K562 (cell line): Measurements from ENCODE around the gene CTIF. TPM values are rescaled to one million over a fixed set of nuclear protein-coding genes. Genes with fewer than 3 reads are reported as not detected.

Experiments
- ATAC-seq: fragments of 200-7000 bp; cut with Tn5 transposase; 3 replicates; pipeline ENCODE4 v1.9.1; 2020; ENCODE audit warnings: moderate library complexity
- BruUV-seq: library from RNA; stranded (reverse); fragments of 400-500 nt; replicated peaks from 2 replicates; lab custom pipeline; 2021; lab: Mats Ljungman, UMichigan
- CTCF ChIA-PET: fragments of 300-600 bp; formaldehyde crosslinking; extraction: SDS; loops from one replicate; lab custom pipeline; 2021; ENCODE audit warnings: low intra/inter-chr PET ratio; lab: Yijun Ruan, JAX
- POLR2A ChIA-PET: fragments of 300-600, 350-650 bp; sonication (Branson Sonifier 250); formaldehyde crosslinking; extraction: SDS; loops from one replicate; lab custom pipeline; 2021; ENCODE audit warnings: antibody characterized with exemption, inconsistent platforms; lab: Yijun Ruan, JAX
- DNase-seq, 4 experiments: peaks; one replicate each; pipeline versions ENCODE4 v3.0.0 to v3.0.0-alpha.2; 2011 to 2018; ENCODE audit warnings: low spot score in 3 of 4, mixed read lengths in 3 of 4; ENCODE audit errors: extremely low read depth in 1 of 4
- FAIRE-seq: peaks from 2 replicates; lab custom pipeline; 2011; peaks lifted over from hg19 to GRCh38; lab: Jason Lieb, UNC
- H2AFZ ChIP-seq: 2 replicates; pipeline ENCODE4 v1.6.0; 2011; ENCODE audit warnings: low read depth, low read length, control low read depth, inconsistent platforms
- H3K27ac ChIP-seq: fragments of 200-600 bp; 3 replicates; pipeline ENCODE4 v1.8.0; 2011; ENCODE audit warnings: low read depth, mild to moderate bottlenecking, control low read depth, inconsistent platforms, low read length, moderate library complexity, mixed read lengths; ENCODE audit errors: extremely low read depth
- H3K27me3 ChIP-seq, 2 experiments: fragments of 300-600 bp in 1 of 2; 2 replicates in 1 of 2; 3 replicates in 1 of 2; pipeline versions ENCODE4 v1.6.0 to v1.8.0; 2011; ENCODE audit warnings: inconsistent platforms in 2 of 2, low read length in 2 of 2, mild to moderate bottlenecking in 1 of 2, mixed read lengths in 1 of 2, moderate library complexity in 1 of 2; ENCODE audit not compliant: control insufficient read depth in 2 of 2, insufficient read depth in 2 of 2
- H3K36me3 ChIP-seq: fragments of 300-600 bp; 3 replicates; pipeline ENCODE4 v1.8.0; 2011; ENCODE audit warnings: mild to moderate bottlenecking, low read length, inconsistent platforms; ENCODE audit not compliant: control insufficient read depth, insufficient read depth
- H3K4me1 ChIP-seq, 2 experiments: fragments of 200-600 bp in 1 of 2; replicated peaks in 1 of 2; 2 replicates in 1 of 2; 3 replicates in 1 of 2; pipeline versions ENCODE4 v1.5.1 to v1.8.0; 2011; ENCODE audit warnings: inconsistent platforms in 2 of 2, low read length in 2 of 2, mild to moderate bottlenecking in 1 of 2, mixed read lengths in 1 of 2, moderate library complexity in 1 of 2; ENCODE audit not compliant: control insufficient read depth in 2 of 2, insufficient read depth in 2 of 2
- H3K4me2 ChIP-seq: 2 replicates; pipeline ENCODE4 v1.6.1; 2011; ENCODE audit warnings: low read length, control low read depth, inconsistent platforms, mixed read lengths; ENCODE audit not compliant: insufficient read depth
- H3K4me3 ChIP-seq: fragments of 200-600 bp; sonication (generic), shearing (Covaris generic); 2 replicates; pipeline ENCODE4 v1.5.1; 2016; ENCODE audit warnings: control low read depth, inconsistent platforms
- H3K79me2 ChIP-seq: fragments of 200-600 bp; 3 replicates; pipeline ENCODE4 v1.8.0; 2011; ENCODE audit warnings: low read length, inconsistent platforms; ENCODE audit not compliant: control insufficient read depth, insufficient read depth
- H3K9ac ChIP-seq, 2 experiments: 2 replicates each; pipeline versions ENCODE4 v1.6.0 to v1.6.1; 2011; ENCODE audit warnings: low read depth in 2 of 2, low read length in 2 of 2, control low read depth in 1 of 2, inconsistent platforms in 1 of 2, mild to moderate bottlenecking in 1 of 2, mixed read lengths in 1 of 2; ENCODE audit not compliant: insufficient read depth in 1 of 2
- H3K9me1 ChIP-seq: one replicate; pipeline ENCODE4 v1.6.0; 2011; ENCODE audit warnings: inconsistent platforms, mild to moderate bottlenecking, low read length, moderate library complexity; ENCODE audit not compliant: control insufficient read depth, insufficient read depth
- H3K9me3 ChIP-seq: replicated peaks from 2 replicates; pipeline ENCODE4 v1.5.1; 2011; ENCODE audit warnings: low read depth, low read length, inconsistent platforms; ENCODE audit not compliant: control insufficient read depth, insufficient read depth
- H4K20me1 ChIP-seq: replicated peaks from 2 replicates; pipeline ENCODE4 v1.6.1; 2011; ENCODE audit warnings: low read length, inconsistent platforms, mixed read lengths; ENCODE audit not compliant: control insufficient read depth, insufficient read depth
- ADNP ChIP-seq: fragments of 200-800 bp; sonication (Bioruptor generic); IDR thresholded peaks from 2 replicates; pipeline ENCODE4 v1.6.1; 2016; ENCODE audit warnings: missing genetic modification characterization, missing compliant biosample characterization
- CHD1 ChIP-seq: fragments of 200-600 bp; sonication (generic); IDR thresholded peaks from one replicate; pipeline ENCODE4 v1.6.1; 2012; ENCODE audit warnings: mild to moderate bottlenecking, moderate library complexity, low read length, inconsistent platforms
- NELFE ChIP-seq: IDR thresholded peaks from 2 replicates; pipeline ENCODE4 v1.6.1; 2011; ENCODE audit warnings: mild to moderate bottlenecking; ENCODE audit not compliant: insufficient read depth, insufficient read length
- TFAM ChIP-seq: fragments of 250-450 bp; sonication (Bioruptor Pico); conservative IDR thresholded peaks from 2 replicates; pipeline ENCODE4 v1.5.0; 2021; ENCODE audit warnings: mild to moderate bottlenecking, moderate library complexity
- TRIM28 ChIP-seq: fragments of 450-650 bp; IDR thresholded peaks from 2 replicates; pipeline ENCODE4 v1.6.1; 2017
- ZFP30 ChIP-seq: fragments of 250-450 bp; sonication (Bioruptor Pico); IDR thresholded peaks from 2 replicates; pipeline ENCODE4 v1.8.0; 2022; ENCODE audit warnings: moderate library complexity, mild to moderate bottlenecking, inconsistent platforms, borderline replicate concordance
- in situ Hi-C: fragments of 300-500 bp; cut with MboI; formaldehyde crosslinking; loops from 4 replicates; pipeline ENCODE4 v1.15.0; 2018; ENCODE audit warnings: inconsistent platforms, mixed read lengths
- intact Hi-C: fragments of 100-400 bp; cut with micrococcal nuclease; formaldehyde crosslinking; loops from 2 replicates; pipeline ENCODE4 v1.14.2; 2022
- polyA plus RNA-seq, 8 experiments: library from polyadenylated mRNA; depleted of rRNA in 4 of 8; stranded (reverse) in 5 of 8; unstranded in 3 of 8; fragments of >200 nt; fragmentation: Nextera tagmentation in 2 of 8; fragmentation: Illumina TruSeq in 1 of 8; extraction: Ambion mirVana in 2 of 8; extraction: Trizol in 1 of 8; gene quantifications; 2 replicates each; pipeline versions ENCODE4 v1.2.1 to v1.2.3, GENCODE V29; 2011 to 2014; ENCODE audit warnings: inconsistent platforms in 1 of 8, missing spikeins in 1 of 8
- total RNA-seq, 7 experiments: library from RNA; depleted of rRNA in 6 of 7; stranded (reverse); fragments of >200 nt in 6 of 7; fragmentation: Illumina TruSeq in 2 of 7; extraction: Trizol in 2 of 7; gene quantifications; 2 replicates each; pipeline versions ENCODE4 v1.2.1 to v1.2.3, GENCODE V29; 2011 to 2021; ENCODE audit warnings: low replicate concordance in 1 of 7
- TF ChIP-seq, protein P1 (sequence below), 2 experiments: IDR thresholded peaks; 2 replicates each; pipeline ENCODE4 v1.6.1; 2012; ENCODE audit warnings: improper control_type of control experiment in 2 of 2, low read depth in 2 of 2, low read length in 2 of 2, borderline replicate concordance in 1 of 2
- TF ChIP-seq, protein P2 (sequence below): sonication (generic); IDR thresholded peaks from 2 replicates; pipeline ENCODE4 v1.6.1; 2016
- TF ChIP-seq, protein P3 (sequence below): fragments of 450-650 bp; IDR thresholded peaks from 2 replicates; pipeline ENCODE4 v1.6.1; 2017; ENCODE audit warnings: mild to moderate bottlenecking, moderate library complexity

The CTIF gene
- total and polyA plus RNA-seq, 9 of the 15 experiments (the other 6 are each of a cell fraction or from before 2014, with no cell fraction given), result 0.17 to 11.5 (median 2.2) TPM

DNA sequence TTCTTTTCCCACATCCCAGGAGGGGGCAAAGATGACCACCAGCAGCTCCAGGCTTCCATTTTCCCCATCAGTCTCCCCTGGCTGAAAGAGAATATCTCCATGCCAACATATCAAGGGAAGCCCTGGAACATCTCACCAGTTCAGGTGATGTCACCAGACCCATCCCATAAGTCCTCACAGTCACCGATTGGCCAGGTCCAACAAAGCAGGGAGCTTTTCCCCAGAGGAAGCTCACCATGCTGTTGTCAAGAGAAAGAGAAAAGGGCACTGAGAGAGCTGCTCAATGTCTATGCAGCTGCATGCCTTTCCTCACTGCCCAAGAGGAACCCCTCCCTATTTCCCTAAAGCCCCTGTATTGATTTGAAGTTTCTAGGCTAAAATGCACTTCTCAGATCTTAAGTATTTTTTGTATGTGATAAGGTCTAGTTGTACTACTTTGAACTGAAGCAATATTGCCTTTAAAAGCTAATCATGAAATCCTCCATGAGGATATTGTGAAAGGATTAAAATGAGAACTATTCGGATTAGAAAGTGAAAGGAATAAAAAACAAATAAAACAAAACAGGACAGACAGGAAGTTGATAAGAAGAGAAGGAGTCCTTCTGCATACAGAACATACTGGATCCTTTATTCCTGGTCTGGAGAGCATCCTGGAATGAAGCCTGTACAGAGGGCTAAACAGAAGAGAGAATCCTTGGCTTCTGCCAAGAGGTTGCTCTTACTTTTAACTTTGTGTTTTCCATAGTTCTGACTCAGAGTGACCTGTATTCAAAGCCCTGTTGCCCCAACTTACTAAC lies 45.2 kb upstream of the CTIF start (continued):
- TF ChIP-seq, protein P1, sequence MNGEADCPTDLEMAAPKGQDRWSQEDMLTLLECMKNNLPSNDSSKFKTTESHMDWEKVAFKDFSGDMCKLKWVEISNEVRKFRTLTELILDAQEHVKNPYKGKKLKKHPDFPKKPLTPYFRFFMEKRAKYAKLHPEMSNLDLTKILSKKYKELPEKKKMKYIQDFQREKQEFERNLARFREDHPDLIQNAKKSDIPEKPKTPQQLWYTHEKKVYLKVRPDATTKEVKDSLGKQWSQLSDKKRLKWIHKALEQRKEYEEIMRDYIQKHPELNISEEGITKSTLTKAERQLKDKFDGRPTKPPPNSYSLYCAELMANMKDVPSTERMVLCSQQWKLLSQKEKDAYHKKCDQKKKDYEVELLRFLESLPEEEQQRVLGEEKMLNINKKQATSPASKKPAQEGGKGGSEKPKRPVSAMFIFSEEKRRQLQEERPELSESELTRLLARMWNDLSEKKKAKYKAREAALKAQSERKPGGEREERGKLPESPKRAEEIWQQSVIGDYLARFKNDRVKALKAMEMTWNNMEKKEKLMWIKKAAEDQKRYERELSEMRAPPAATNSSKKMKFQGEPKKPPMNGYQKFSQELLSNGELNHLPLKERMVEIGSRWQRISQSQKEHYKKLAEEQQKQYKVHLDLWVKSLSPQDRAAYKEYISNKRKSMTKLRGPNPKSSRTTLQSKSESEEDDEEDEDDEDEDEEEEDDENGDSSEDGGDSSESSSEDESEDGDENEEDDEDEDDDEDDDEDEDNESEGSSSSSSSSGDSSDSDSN (IDR thresholded peaks at IDR 0.05; ENCODE audit: borderline replicate concordance in 1 of 2, low read depth in 2 of 2, low read length in 2 of 2), result no peak
- TF ChIP-seq, protein P2, sequence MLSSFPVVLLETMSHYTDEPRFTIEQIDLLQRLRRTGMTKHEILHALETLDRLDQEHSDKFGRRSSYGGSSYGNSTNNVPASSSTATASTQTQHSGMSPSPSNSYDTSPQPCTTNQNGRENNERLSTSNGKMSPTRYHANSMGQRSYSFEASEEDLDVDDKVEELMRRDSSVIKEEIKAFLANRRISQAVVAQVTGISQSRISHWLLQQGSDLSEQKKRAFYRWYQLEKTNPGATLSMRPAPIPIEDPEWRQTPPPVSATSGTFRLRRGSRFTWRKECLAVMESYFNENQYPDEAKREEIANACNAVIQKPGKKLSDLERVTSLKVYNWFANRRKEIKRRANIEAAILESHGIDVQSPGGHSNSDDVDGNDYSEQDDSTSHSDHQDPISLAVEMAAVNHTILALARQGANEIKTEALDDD, result no peak

DNA sequence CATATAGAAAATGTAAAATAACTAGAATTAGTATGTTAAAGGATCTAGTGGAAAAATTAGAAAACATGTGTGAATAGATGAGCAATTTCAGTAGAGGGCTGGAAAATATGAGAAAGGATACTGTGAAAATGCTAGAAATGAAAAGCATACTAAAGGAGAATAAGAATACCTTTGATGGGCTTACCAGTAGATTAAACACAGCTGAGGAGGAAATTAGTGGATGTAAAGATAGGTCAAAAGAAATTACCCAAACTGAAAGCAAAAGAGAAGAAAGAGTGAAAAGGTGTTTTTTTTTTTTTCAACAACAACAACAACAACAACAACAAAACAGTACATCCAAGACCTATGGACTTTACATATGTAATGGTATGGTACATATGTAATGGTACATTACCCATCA lies 41.0 kb upstream of the CTIF start:
- H4K20me1 ChIP-seq, result no peaks in the 10 kb centered on the region
- no peaks in the 10 kb centered on the region for H3K36me3 ChIP-seq
- DNase-seq (no peak), ATAC-seq (no peak), FAIRE-seq (no peak)
- no peak overlapping the region for H3K4me3 ChIP-seq
- no peak overlapping the region for H2AFZ ChIP-seq
- H3K27ac ChIP-seq, result no peak overlapping the region
- H3K4me1 ChIP-seq, result no peaks in the 10 kb centered on the region
- H3K9ac ChIP-seq, result no peak overlapping the region
- H3K9me3 ChIP-seq, result no peaks in the 10 kb centered on the region
- TF ChIP-seq CHD1 (no peak), TRIM28 (0 out of 2 replicates have a peak, but pooled peaks have one; percentile 53), ZFP30 (CRISPR knock-in tag) (peak; percentile 62; the same call in 1 of the 2 replicates), TFAM (CRISPR knock-in tag) (no peak), NELFE (no peak), ADNP (tag) (no peak)
- TF ChIP-seq, protein P3, sequence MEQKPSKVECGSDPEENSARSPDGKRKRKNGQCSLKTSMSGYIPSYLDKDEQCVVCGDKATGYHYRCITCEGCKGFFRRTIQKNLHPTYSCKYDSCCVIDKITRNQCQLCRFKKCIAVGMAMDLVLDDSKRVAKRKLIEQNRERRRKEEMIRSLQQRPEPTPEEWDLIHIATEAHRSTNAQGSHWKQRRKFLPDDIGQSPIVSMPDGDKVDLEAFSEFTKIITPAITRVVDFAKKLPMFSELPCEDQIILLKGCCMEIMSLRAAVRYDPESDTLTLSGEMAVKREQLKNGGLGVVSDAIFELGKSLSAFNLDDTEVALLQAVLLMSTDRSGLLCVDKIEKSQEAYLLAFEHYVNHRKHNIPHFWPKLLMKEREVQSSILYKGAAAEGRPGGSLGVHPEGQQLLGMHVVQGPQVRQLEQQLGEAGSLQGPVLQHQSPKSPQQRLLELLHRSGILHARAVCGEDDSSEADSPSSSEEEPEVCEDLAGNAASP, result no peak
- H3K27me3 ChIP-seq, result no peaks in the 10 kb centered on the region
- in situ Hi-C loops, result no loop called here
- no TSS peak for BruUV-seq
- H3K79me2 ChIP-seq, result no peaks in the 10 kb centered on the region
- ChIA-PET POLR2A (no interaction called here), CTCF (no interaction called here)
- H3K9me1 ChIP-seq, result no peaks in the 10 kb centered on the region
- intact Hi-C loops, result no loop called here
- no peak overlapping the region for H3K4me2 ChIP-seq
